ENCODE results near the gene MARVELD1. TPM values are rescaled to one million over a fixed set of nuclear protein-coding genes. Genes with fewer than 3 reads are reported as not detected.

MARVELD1 gene
- total RNA-seq (10 to 100 TPM; 17.3 to 40.7 (median 22.0) TPM), polyA plus RNA-seq (10 to 100 TPM; 16.2 to 22.2 (median 16.7) TPM)

GRCh38 chr10:97713339-97713825 lies at the start of gene MARVELD1:
MARVELD1 (plus strand) TSS chr10:97713730; CDS start chr10:97713877, 147 bp downstream.
- peaks cover 2 to 80% (median 67%) of the 10 kb centered on the region in 4 donors for H3K4me1 ChIP-seq

GRCh38 chr10:97664282-97664850 lies 49.2 kb upstream of the MARVELD1 start:
- Histone ChIP-seq H3K27ac (no peak overlapping the region), H3K27me3 (no peaks in the 10 kb centered on the region), H3K36me3 (peaks cover 14 to 82% (median 36%) of the 10 kb centered on the region in 4 donors), H3K4me3 (no peak overlapping the region), H3K4me1 (no peaks in the 10 kb centered on the region), H3K9me3 (no peaks in the 10 kb centered on the region)
- WGBS, 2 donors = 26 to 56% methylated on average over 1 of the region's 1 CpG
- intact Hi-C loops (cut with DNase I) = no loop called here
- TF ChIP-seq POLR2AphosphoS5 (IDR thresholded peaks at IDR 0.05) (no peak), CTCF (IDR thresholded peaks at IDR 0.05) (no peak), POLR2A (IDR thresholded peaks at IDR 0.05) (no peak), EP300 (IDR thresholded peaks at IDR 0.05) (no peak)
- no peak for DNase-seq

More at GRCh38 chr10:97713339-97713825, at the start of gene MARVELD1:
- Histone ChIP-seq H3K9me3 (no peaks in the 10 kb centered on the region), H3K36me3 (peaks cover 0 to 23% (median 3%) of the 10 kb centered on the region in 4 donors), H3K27me3 (no peaks in the 10 kb centered on the region), H3K27ac (peak within 1 kb of the TSS; percentile 95 to 100 (median 98)), H3K4me3 (peak within 1 kb of the TSS; percentile 65 to 80 (median 73))
- no peak for TF ChIP-seq CTCF (IDR thresholded peaks at IDR 0.05)
- peak in 3 of 4 donors; percentile 23 to 76 (median 76) for TF ChIP-seq POLR2AphosphoS5 (IDR thresholded peaks at IDR 0.05)
- peak; percentile 32 to 50 for TF ChIP-seq POLR2A (IDR thresholded peaks at IDR 0.05)
- intact Hi-C loops (cut with DNase I) = no loop called here
- 3% methylated on average over 37 of the region's 37 CpGs for WGBS, 2 donors
- DNase-seq = peak; percentile 93

GRCh38 chr10:97666992-97667391 lies 46.5 kb upstream of the MARVELD1 start:
- intact Hi-C loops (cut with DNase I) = no loop called here
- H3K36me3 ChIP-seq = peaks cover 14 to 97% (median 36%) of the 10 kb centered on the region in 4 donors

GRCh38 chr10:97667463-97667862 lies 46.1 kb upstream of the MARVELD1 start:
- no peak for DNase-seq
- intact Hi-C loops (cut with DNase I) = no loop called here
- H3K36me3 ChIP-seq = peaks cover 14 to 94% (median 36%) of the 10 kb centered on the region in 4 donors
- no peak overlapping the region for H3K27ac ChIP-seq
- H3K9me3 ChIP-seq = no peaks in the 10 kb centered on the region
- 64 to 87% methylated on average over 6 of the region's 6 CpGs for WGBS, 2 donors
- TF ChIP-seq CTCF (IDR thresholded peaks at IDR 0.05) (no peak), POLR2A (IDR thresholded peaks at IDR 0.05) (no peak), EP300 (IDR thresholded peaks at IDR 0.05) (no peak), POLR2AphosphoS5 (IDR thresholded peaks at IDR 0.05) (no peak)
- H3K27me3 ChIP-seq = no peaks in the 10 kb centered on the region
- no peaks in the 10 kb centered on the region for H3K4me1 ChIP-seq
- H3K4me3 ChIP-seq = no peak overlapping the region

More at GRCh38 chr10:97666992-97667391, 46.5 kb upstream of the MARVELD1 start:
- H3K4me1 ChIP-seq = no peaks in the 10 kb centered on the region
- H3K27me3 ChIP-seq = no peaks in the 10 kb centered on the region
- H3K4me3 ChIP-seq = no peak overlapping the region
- H3K9me3 ChIP-seq = no peaks in the 10 kb centered on the region
- DNase-seq = no peak
- no peak overlapping the region for H3K27ac ChIP-seq
- TF ChIP-seq EP300 (IDR thresholded peaks at IDR 0.05) (no peak), CTCF (IDR thresholded peaks at IDR 0.05) (no peak), POLR2A (IDR thresholded peaks at IDR 0.05) (no peak), POLR2AphosphoS5 (IDR thresholded peaks at IDR 0.05) (no peak)
- 90 to 94% methylated on average over 7 of the region's 7 CpGs for WGBS, 2 donors

Data from sigmoid colon (tissue), 7 donors.